ENCODE data around the gene EXOC6.

The EXOC6 gene

GRCh38 chr10:92814790-92815189 is 33.5 kb upstream of the EXOC6 start:
- Histone ChIP-seq H3K4me1 (ENCODE audit: control insufficient read depth in 5 of 5, insufficient read depth in 5 of 5, low read length in 5 of 5) (peaks cover 0 to 21% (median 0%) of the 10 kb centered on the region in 5 donors), H3K27me3 (ENCODE audit: control insufficient read depth in 5 of 5, insufficient read depth in 4 of 5, low read length in 5 of 5) (peaks cover 0 to 3% (median 0%) of the 10 kb centered on the region in 5 donors), H3K9ac (ENCODE audit: low read length in 5 of 5) (no peak overlapping the region), H3K36me3 (ENCODE audit: control insufficient read depth in 5 of 5, insufficient read depth in 5 of 5, low read length in 5 of 5) (no peaks in the 10 kb centered on the region), H3K27ac (ENCODE audit: low read depth, low read length) (no peak overlapping the region), H3K4me3 (ENCODE audit: low read depth in 1 of 5, low read length in 5 of 5) (no peak overlapping the region), H3K9me3 (ENCODE audit: control insufficient read depth in 5 of 5, low read length in 5 of 5) (no peaks in the 10 kb centered on the region)

- Histone ChIP-seq H3K9me3 (ENCODE audit: control insufficient read depth in 5 of 5, low read length in 5 of 5) (no peaks in the 10 kb centered on the region), H3K36me3 (ENCODE audit: control insufficient read depth in 5 of 5, insufficient read depth in 5 of 5, low read length in 5 of 5) (no peaks in the 10 kb centered on the region), H3K4me3 (ENCODE audit: low read depth in 1 of 5, low read length in 5 of 5) (no peak overlapping the region), H3K4me1 (ENCODE audit: control insufficient read depth in 5 of 5, insufficient read depth in 5 of 5, low read length in 5 of 5) (peaks cover 0 to 21% (median 0%) of the 10 kb centered on the region in 5 donors), H3K27me3 (ENCODE audit: control insufficient read depth in 5 of 5, insufficient read depth in 4 of 5, low read length in 5 of 5) (peaks cover 0 to 3% (median 0%) of the 10 kb centered on the region in 5 donors), H3K9ac (ENCODE audit: low read length in 5 of 5) (no peak overlapping the region), H3K27ac (ENCODE audit: low read depth, low read length) (peak overlapping the region; percentile 43)
These were observed 32.2 kb upstream of the EXOC6 start for GRCh38 chr10:92816091-92816531.

DNA sequence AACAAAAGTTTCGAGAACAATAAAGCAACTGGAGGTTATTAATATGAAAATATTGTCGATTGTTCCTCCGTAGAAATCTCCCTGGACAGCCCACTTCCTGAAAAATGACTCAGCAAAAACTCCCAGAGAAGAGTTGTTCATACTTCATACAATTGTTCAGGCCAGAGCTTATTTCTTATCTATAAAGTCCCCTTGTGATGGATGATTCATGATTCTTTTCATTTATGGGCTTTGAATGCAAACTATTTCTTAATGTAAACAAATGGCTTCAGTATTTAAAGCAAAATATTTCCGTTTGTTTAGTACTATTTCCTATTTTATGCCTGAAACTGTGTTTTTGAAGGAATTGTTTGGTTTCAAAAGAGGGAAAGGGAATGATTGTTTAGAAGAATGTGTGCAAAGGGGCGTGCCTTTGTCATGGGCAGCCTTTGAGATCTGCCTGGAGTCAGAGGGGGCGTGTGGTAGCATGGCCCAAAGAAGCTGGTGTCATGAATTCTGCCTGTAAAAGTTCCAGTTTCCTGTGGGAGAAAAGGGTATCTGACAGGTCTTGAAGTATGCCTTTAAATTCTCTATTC is 26.2 kb upstream of the EXOC6 start:
- Histone ChIP-seq H3K9ac (ENCODE audit: low read length in 5 of 5) (no peak overlapping the region), H3K27ac (ENCODE audit: low read depth, low read length) (peak overlapping the region; percentile 35)

GRCh38 chr10:92822964-92823363 is 25.4 kb upstream of the EXOC6 start:
- Histone ChIP-seq H3K36me3 (ENCODE audit: control insufficient read depth in 5 of 5, insufficient read depth in 5 of 5, low read length in 5 of 5) (no peaks in the 10 kb centered on the region), H3K9ac (ENCODE audit: low read length in 5 of 5) (no peak overlapping the region), H3K27me3 (ENCODE audit: control insufficient read depth in 5 of 5, insufficient read depth in 4 of 5, low read length in 5 of 5) (no peaks in the 10 kb centered on the region), H3K4me1 (ENCODE audit: control insufficient read depth in 5 of 5, insufficient read depth in 5 of 5, low read length in 5 of 5) (peaks cover 0 to 12% (median 7%) of the 10 kb centered on the region in 5 donors), H3K27ac (ENCODE audit: low read depth, low read length) (no peak overlapping the region), H3K9me3 (ENCODE audit: control insufficient read depth in 5 of 5, low read length in 5 of 5) (no peaks in the 10 kb centered on the region), H3K4me3 (ENCODE audit: low read depth in 1 of 5, low read length in 5 of 5) (no peak overlapping the region)

More for the DNA sequence above, 26.2 kb upstream of the EXOC6 start:
- Histone ChIP-seq H3K4me3 (ENCODE audit: low read depth in 1 of 5, low read length in 5 of 5) (no peak overlapping the region), H3K9me3 (ENCODE audit: control insufficient read depth in 5 of 5, low read length in 5 of 5) (no peaks in the 10 kb centered on the region), H3K4me1 (ENCODE audit: control insufficient read depth in 5 of 5, insufficient read depth in 5 of 5, low read length in 5 of 5) (peaks cover 0 to 12% (median 7%) of the 10 kb centered on the region in 5 donors), H3K27me3 (ENCODE audit: control insufficient read depth in 5 of 5, insufficient read depth in 4 of 5, low read length in 5 of 5) (no peaks in the 10 kb centered on the region), H3K36me3 (ENCODE audit: control insufficient read depth in 5 of 5, insufficient read depth in 5 of 5, low read length in 5 of 5) (no peaks in the 10 kb centered on the region)

- no peaks in the 10 kb centered on the region for H3K36me3 ChIP-seq (ENCODE audit: control insufficient read depth in 5 of 5, insufficient read depth in 5 of 5, low read length in 5 of 5)
These were observed 22.3 kb upstream of the EXOC6 start for GRCh38 chr10:92826061-92826460.

DNA sequence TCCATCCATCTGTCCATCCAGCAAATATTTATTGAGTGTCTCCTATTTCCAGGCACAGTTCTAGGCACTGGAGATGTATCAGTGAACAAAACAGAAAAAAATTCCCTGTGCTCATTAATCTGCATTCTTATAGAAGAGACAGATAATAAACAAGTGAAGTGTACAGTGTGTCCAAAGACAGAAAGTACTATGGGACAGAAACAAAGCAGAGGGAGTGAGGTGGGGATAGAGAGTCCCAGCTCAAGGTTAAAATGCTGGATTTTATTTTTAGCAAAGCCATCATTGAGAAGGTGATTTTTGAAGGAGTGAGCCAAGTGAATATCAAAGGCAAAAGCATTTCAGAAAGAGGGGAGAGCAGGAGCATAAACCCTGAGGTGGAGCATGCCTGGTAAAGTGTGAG is 21.8 kb upstream of the EXOC6 start:
- Histone ChIP-seq H3K9ac (ENCODE audit: low read length in 5 of 5) (no peak overlapping the region), H3K36me3 (ENCODE audit: control insufficient read depth in 5 of 5, insufficient read depth in 5 of 5, low read length in 5 of 5) (no peaks in the 10 kb centered on the region), H3K27ac (ENCODE audit: low read depth, low read length) (no peak overlapping the region), H3K4me1 (ENCODE audit: control insufficient read depth in 5 of 5, insufficient read depth in 5 of 5, low read length in 5 of 5) (peaks cover 0 to 17% (median 7%) of the 10 kb centered on the region in 5 donors), H3K27me3 (ENCODE audit: control insufficient read depth in 5 of 5, insufficient read depth in 4 of 5, low read length in 5 of 5) (peaks cover 0 to 3% (median 0%) of the 10 kb centered on the region in 5 donors), H3K4me3 (ENCODE audit: low read depth in 1 of 5, low read length in 5 of 5) (no peak overlapping the region), H3K9me3 (ENCODE audit: control insufficient read depth in 5 of 5, low read length in 5 of 5) (no peaks in the 10 kb centered on the region)

More at GRCh38 chr10:92826061-92826460, 22.3 kb upstream of the EXOC6 start:
- Histone ChIP-seq H3K27ac (ENCODE audit: low read depth, low read length) (no peak overlapping the region), H3K27me3 (ENCODE audit: control insufficient read depth in 5 of 5, insufficient read depth in 4 of 5, low read length in 5 of 5) (peaks cover 0 to 3% (median 0%) of the 10 kb centered on the region in 5 donors), H3K4me3 (ENCODE audit: low read depth in 1 of 5, low read length in 5 of 5) (no peak overlapping the region), H3K4me1 (ENCODE audit: control insufficient read depth in 5 of 5, insufficient read depth in 5 of 5, low read length in 5 of 5) (peaks cover 0 to 17% (median 7%) of the 10 kb centered on the region in 5 donors), H3K9ac (ENCODE audit: low read length in 5 of 5) (no peak overlapping the region), H3K9me3 (ENCODE audit: control insufficient read depth in 5 of 5, low read length in 5 of 5) (no peaks in the 10 kb centered on the region)

- Histone ChIP-seq H3K4me3 (ENCODE audit: low read depth in 1 of 5, low read length in 5 of 5) (no peak overlapping the region), H3K9ac (ENCODE audit: low read length in 5 of 5) (no peak overlapping the region), H3K36me3 (ENCODE audit: control insufficient read depth in 5 of 5, insufficient read depth in 5 of 5, low read length in 5 of 5) (no peaks in the 10 kb centered on the region), H3K9me3 (ENCODE audit: control insufficient read depth in 5 of 5, low read length in 5 of 5) (no peaks in the 10 kb centered on the region), H3K27me3 (ENCODE audit: control insufficient read depth in 5 of 5, insufficient read depth in 4 of 5, low read length in 5 of 5) (peaks cover 0 to 3% (median 0%) of the 10 kb centered on the region in 5 donors), H3K4me1 (ENCODE audit: control insufficient read depth in 5 of 5, insufficient read depth in 5 of 5, low read length in 5 of 5) (peaks cover 0 to 20% (median 0%) of the 10 kb centered on the region in 5 donors), H3K27ac (ENCODE audit: low read depth, low read length) (no peak overlapping the region)
These were observed 19.1 kb upstream of the EXOC6 start for GRCh38 chr10:92829042-92829785.

- Histone ChIP-seq H3K27me3 (ENCODE audit: control insufficient read depth in 5 of 5, insufficient read depth in 4 of 5, low read length in 5 of 5) (peaks cover 0 to 3% (median 0%) of the 10 kb centered on the region in 5 donors), H3K27ac (ENCODE audit: low read depth, low read length) (no peak overlapping the region), H3K36me3 (ENCODE audit: control insufficient read depth in 5 of 5, insufficient read depth in 5 of 5, low read length in 5 of 5) (no peaks in the 10 kb centered on the region)
These were observed 18.4 kb upstream of the EXOC6 start for GRCh38 chr10:92829786-92830377.

GRCh38 chr10:92830478-92831389 is 17.6 kb upstream of the EXOC6 start:
- peak overlapping the region in 3 of 5 donors; percentile 0 to 54 (median 51) for H3K4me3 ChIP-seq (ENCODE audit: low read depth in 1 of 5, low read length in 5 of 5)
- H3K36me3 ChIP-seq (ENCODE audit: control insufficient read depth in 5 of 5, insufficient read depth in 5 of 5, low read length in 5 of 5), result no peaks in the 10 kb centered on the region
- H3K27ac ChIP-seq (ENCODE audit: low read depth, low read length), result peak overlapping the region; percentile 6

More at GRCh38 chr10:92829786-92830377, 18.4 kb upstream of the EXOC6 start:
- Histone ChIP-seq H3K4me1 (ENCODE audit: control insufficient read depth in 5 of 5, insufficient read depth in 5 of 5, low read length in 5 of 5) (peaks cover 0 to 20% (median 0%) of the 10 kb centered on the region in 5 donors), H3K4me3 (ENCODE audit: low read depth in 1 of 5, low read length in 5 of 5) (no peak overlapping the region), H3K9ac (ENCODE audit: low read length in 5 of 5) (no peak overlapping the region), H3K9me3 (ENCODE audit: control insufficient read depth in 5 of 5, low read length in 5 of 5) (no peaks in the 10 kb centered on the region)

More at GRCh38 chr10:92830478-92831389, 17.6 kb upstream of the EXOC6 start:
- Histone ChIP-seq H3K9ac (ENCODE audit: low read length in 5 of 5) (peak overlapping the region in 1 of 5 donors; percentile 4), H3K9me3 (ENCODE audit: control insufficient read depth in 5 of 5, low read length in 5 of 5) (no peaks in the 10 kb centered on the region), H3K27me3 (ENCODE audit: control insufficient read depth in 5 of 5, insufficient read depth in 4 of 5, low read length in 5 of 5) (peaks cover 0 to 3% (median 0%) of the 10 kb centered on the region in 5 donors), H3K4me1 (ENCODE audit: control insufficient read depth in 5 of 5, insufficient read depth in 5 of 5, low read length in 5 of 5) (peaks cover 0 to 20% (median 0%) of the 10 kb centered on the region in 5 donors)
